K562 (cell line): ENCODE measurements around the gene CSH1. TPM values are rescaled to one million over a fixed set of nuclear protein-coding genes. Genes with fewer than 3 reads are reported as not detected.

ENCODE experiments used
- ADNP ChIP-seq: fragments of 200-800 bp; sonication (Bioruptor generic); IDR thresholded peaks from 2 replicates; pipeline ENCODE4 v1.6.1; 2016; ENCODE audit warnings: missing genetic modification characterization, missing compliant biosample characterization
- ARNT ChIP-seq, 2 experiments: fragments of 450-650 bp; IDR thresholded peaks; 2 replicates each; pipeline ENCODE4 v1.6.1; 2016; ENCODE audit warnings: mild to moderate bottlenecking in 1 of 2
- DNMT1 ChIP-seq: fragments of 450-650 bp; IDR thresholded peaks from 2 replicates; pipeline ENCODE4 v1.6.1; 2016; ENCODE audit warnings: antibody characterized with exemption, mild to moderate bottlenecking
- GTF2F1 ChIP-seq: IDR thresholded peaks from 2 replicates; pipeline ENCODE4 v1.6.1; 2011; ENCODE audit warnings: low read depth, low read length, improper control_type of control experiment
- HDAC1 ChIP-seq, 2 experiments: fragments of 450-650 bp; IDR thresholded peaks; 2 replicates each; pipeline ENCODE4 v1.6.1; 2016 to 2017; ENCODE audit warnings: inconsistent platforms in 1 of 2, mild to moderate bottlenecking in 1 of 2, moderate library complexity in 1 of 2
- KLF13 ChIP-seq: fragments of 450-650 bp; IDR thresholded peaks from 2 replicates; pipeline ENCODE4 v1.6.1; 2016; ENCODE audit warnings: missing genetic modification characterization, low read depth, mild to moderate bottlenecking, missing compliant biosample characterization, moderate library complexity, borderline replicate concordance
- MEIS2 ChIP-seq: fragments of 450-650 bp; IDR thresholded peaks from 2 replicates; pipeline ENCODE4 v1.6.1; 2014; ENCODE audit warnings: mild to moderate bottlenecking; ENCODE audit not compliant: partially characterized antibody
- PTTG1 ChIP-seq: fragments of 450-650 bp; IDR thresholded peaks from 2 replicates; pipeline ENCODE4 v1.6.1; 2016; ENCODE audit warnings: low read depth, mild to moderate bottlenecking, missing genetic modification characterization, missing compliant biosample characterization
- RCOR1 ChIP-seq, 2 experiments: IDR thresholded peaks; 2 replicates each; pipeline ENCODE4 v1.6.1; 2012; ENCODE audit warnings: low read depth in 2 of 2, low read length in 2 of 2, borderline replicate concordance in 1 of 2, improper control_type of control experiment in 1 of 2
- RFX5 ChIP-seq: IDR thresholded peaks from 2 replicates; pipeline ENCODE4 v1.6.1; 2011; ENCODE audit warnings: low read depth, mild to moderate bottlenecking, improper control_type of control experiment, low read length
- SMARCA4 ChIP-seq: fragments of 450-650 bp; IDR thresholded peaks from 2 replicates; pipeline ENCODE4 v1.6.1; 2016
- TCF3 ChIP-seq: sonication (generic); formaldehyde crosslinking; IDR thresholded peaks from 2 replicates; pipeline ENCODE4 v1.4.0; 2020; ENCODE audit warnings: mild to moderate bottlenecking, missing genetic modification reagents
- YBX1 ChIP-seq: fragments of 450-650 bp; IDR thresholded peaks from 2 replicates; pipeline ENCODE4 v1.7.1; 2016; ENCODE audit warnings: mild to moderate bottlenecking
- ZNF212 ChIP-seq: fragments of 450-650 bp; formaldehyde crosslinking; IDR thresholded peaks from 2 replicates; pipeline ENCODE4 v1.4.0; 2020; ENCODE audit warnings: mild to moderate bottlenecking
- ZNF436 ChIP-seq: fragments of 250-450, 450-650 bp; sonication (Bioruptor Pico); formaldehyde crosslinking; IDR thresholded peaks from 2 replicates; pipeline ENCODE4 v1.7.0; 2020; ENCODE audit warnings: mild to moderate bottlenecking
- ZNF589 ChIP-seq: fragments of 200-800 bp; sonication (Bioruptor generic); IDR thresholded peaks from 2 replicates; pipeline ENCODE4 v1.6.1; 2016; ENCODE audit warnings: low read depth, missing genetic modification characterization, missing compliant biosample characterization
- ZNF707 ChIP-seq: fragments of 250-450 bp; sonication (Bioruptor Pico); conservative IDR thresholded peaks from 2 replicates; pipeline ENCODE4 v1.8.0; 2022; ENCODE audit warnings: inconsistent platforms, mild to moderate bottlenecking, moderate library complexity
- ZNF764 ChIP-seq: fragments of 250-450 bp; sonication (Bioruptor Pico); IDR thresholded peaks from 2 replicates; pipeline ENCODE4 v1.4.0; 2020; ENCODE audit warnings: low read depth, mild to moderate bottlenecking, moderate library complexity
- polyA plus RNA-seq, 8 experiments: library from polyadenylated mRNA; depleted of rRNA in 4 of 8; stranded (reverse) in 5 of 8; unstranded in 3 of 8; fragments of >200 nt; fragmentation: Nextera tagmentation in 2 of 8; fragmentation: Illumina TruSeq in 1 of 8; extraction: Ambion mirVana in 2 of 8; extraction: Trizol in 1 of 8; gene quantifications; 2 replicates each; pipeline versions ENCODE4 v1.2.1 to v1.2.3, GENCODE V29; 2011 to 2014; ENCODE audit warnings: inconsistent platforms in 1 of 8, missing spikeins in 1 of 8
- total RNA-seq, 7 experiments: library from RNA; depleted of rRNA in 6 of 7; stranded (reverse); fragments of >200 nt in 6 of 7; fragmentation: Illumina TruSeq in 2 of 7; extraction: Trizol in 2 of 7; gene quantifications; 2 replicates each; pipeline versions ENCODE4 v1.2.1 to v1.2.3, GENCODE V29; 2011 to 2021; ENCODE audit warnings: low replicate concordance in 1 of 7
- TF ChIP-seq, protein P1 (sequence below): fragments of 450-650 bp; IDR thresholded peaks from 2 replicates; pipeline ENCODE4 v1.6.1; 2016
- TF ChIP-seq, protein P2 (sequence below): fragments of 250-450 bp; sonication (Bioruptor Pico); IDR thresholded peaks from 2 replicates; pipeline ENCODE4 v1.5.0; 2021; ENCODE audit warnings: mild to moderate bottlenecking, borderline replicate concordance
- TF ChIP-seq, protein P3 (sequence below): IDR thresholded peaks from 3 replicates; pipeline ENCODE4 v1.6.1; 2011; ENCODE audit warnings: borderline replicate concordance, mild to moderate bottlenecking, moderate library complexity; ENCODE audit not compliant: insufficient read length; ENCODE audit errors: extremely low read depth

Gene CSH1
- total and polyA plus RNA-seq, 9 of the 15 experiments (the other 6 are each of a cell fraction or from before 2014, with no cell fraction given), result not detected

DNA sequence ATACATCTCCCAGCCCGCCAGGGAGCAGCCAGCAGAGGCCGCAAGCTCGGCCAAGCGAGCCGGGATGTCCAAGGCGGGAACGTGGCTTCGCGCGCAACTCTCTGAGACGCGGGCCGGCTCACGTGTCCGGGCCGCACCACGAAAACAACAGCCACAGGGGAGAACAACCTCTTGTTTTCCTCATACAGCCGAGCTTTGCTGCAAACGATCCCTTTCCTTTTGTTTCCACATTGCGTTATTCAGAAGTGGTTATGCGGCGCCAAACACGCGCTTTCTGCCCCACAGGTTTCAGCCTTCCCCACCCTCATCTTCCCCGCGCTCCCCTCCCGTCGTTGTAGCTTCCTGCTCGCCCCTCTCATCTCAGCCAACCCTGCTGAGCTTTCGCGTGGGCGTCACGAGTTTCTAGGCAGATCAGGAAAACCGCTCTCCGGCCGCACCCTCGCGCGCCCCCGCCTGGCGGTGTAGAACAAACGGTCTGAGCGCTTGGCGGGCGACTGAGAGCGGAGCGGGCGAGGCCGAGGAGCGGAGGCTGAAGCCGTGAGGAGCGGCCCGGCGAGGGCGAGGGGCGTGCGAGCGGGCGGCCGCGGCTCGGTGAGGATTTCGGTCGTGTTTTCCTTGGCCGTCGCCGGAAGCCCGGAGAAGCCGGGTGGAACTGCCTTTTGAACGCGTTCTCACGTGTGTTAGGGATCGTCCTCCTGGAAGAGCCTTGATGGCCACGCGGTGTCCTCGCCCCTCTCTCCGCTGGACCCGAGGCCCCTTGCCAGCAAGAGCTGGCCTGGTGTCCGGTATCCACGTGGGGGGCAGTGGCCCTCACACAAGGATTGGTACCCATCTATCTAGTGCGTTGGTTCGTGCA is 47.3 kb downstream of the CSH1 start (continued):
- TF ChIP-seq SMARCA4, result no peak
- TF ChIP-seq ZNF212, result no peak
- peak in 1 of 2 experiments; percentile 56; a peak in 1 of 4 replicates for TF ChIP-seq RCOR1 (IDR thresholded peaks at IDR 0.05; ENCODE audit: borderline replicate concordance in 1 of 2, low read depth in 2 of 2, low read length in 2 of 2)
- peak; percentile 20; the same call in 1 of the 2 replicates for TF ChIP-seq TCF3 (CRISPR knock-in tag)
- TF ChIP-seq RFX5, result peak; percentile 97
- TF ChIP-seq ZNF436 (CRISPR knock-in tag), result no peak
- no peak for TF ChIP-seq PTTG1 (tag)
- TF ChIP-seq ZNF589, result peak; percentile 91
- no peak; the same call in 1 of the 2 replicates for TF ChIP-seq ZNF764
- TF ChIP-seq, protein P1, sequence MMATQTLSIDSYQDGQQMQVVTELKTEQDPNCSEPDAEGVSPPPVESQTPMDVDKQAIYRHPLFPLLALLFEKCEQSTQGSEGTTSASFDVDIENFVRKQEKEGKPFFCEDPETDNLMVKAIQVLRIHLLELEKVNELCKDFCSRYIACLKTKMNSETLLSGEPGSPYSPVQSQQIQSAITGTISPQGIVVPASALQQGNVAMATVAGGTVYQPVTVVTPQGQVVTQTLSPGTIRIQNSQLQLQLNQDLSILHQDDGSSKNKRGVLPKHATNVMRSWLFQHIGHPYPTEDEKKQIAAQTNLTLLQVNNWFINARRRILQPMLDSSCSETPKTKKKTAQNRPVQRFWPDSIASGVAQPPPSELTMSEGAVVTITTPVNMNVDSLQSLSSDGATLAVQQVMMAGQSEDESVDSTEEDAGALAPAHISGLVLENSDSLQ, result no peak
- TF ChIP-seq, protein P2, sequence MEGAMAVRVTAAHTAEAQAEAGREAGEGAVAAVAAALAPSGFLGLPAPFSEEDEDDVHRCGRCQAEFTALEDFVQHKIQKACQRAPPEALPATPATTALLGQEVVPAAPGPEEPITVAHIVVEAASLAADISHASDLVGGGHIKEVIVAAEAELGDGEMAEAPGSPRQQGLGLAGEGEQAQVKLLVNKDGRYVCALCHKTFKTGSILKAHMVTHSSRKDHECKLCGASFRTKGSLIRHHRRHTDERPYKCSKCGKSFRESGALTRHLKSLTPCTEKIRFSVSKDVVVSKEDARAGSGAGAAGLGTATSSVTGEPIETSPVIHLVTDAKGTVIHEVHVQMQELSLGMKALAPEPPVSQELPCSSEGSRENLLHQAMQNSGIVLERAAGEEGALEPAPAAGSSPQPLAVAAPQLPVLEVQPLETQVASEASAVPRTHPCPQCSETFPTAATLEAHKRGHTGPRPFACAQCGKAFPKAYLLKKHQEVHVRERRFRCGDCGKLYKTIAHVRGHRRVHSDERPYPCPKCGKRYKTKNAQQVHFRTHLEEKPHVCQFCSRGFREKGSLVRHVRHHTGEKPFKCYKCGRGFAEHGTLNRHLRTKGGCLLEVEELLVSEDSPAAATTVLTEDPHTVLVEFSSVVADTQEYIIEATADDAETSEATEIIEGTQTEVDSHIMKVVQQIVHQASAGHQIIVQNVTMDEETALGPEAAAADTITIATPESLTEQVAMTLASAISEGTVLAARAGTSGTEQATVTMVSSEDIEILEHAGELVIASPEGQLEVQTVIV (CRISPR knock-in tag), result no peak
- no peak for TF ChIP-seq ADNP
- TF ChIP-seq HDAC1 (IDR thresholded peaks at IDR 0.05), result no peak
- TF ChIP-seq KLF13 (tag), result peak; percentile 68; the same call in 1 of the 2 replicates
- peak; percentile 94 for TF ChIP-seq GTF2F1
- TF ChIP-seq ZNF707, result 0 out of 2 replicates have a peak, but pooled peaks have one; percentile 58
- peak; percentile 77 to 84; a peak in 2 of 4 replicates for TF ChIP-seq ARNT (IDR thresholded peaks at IDR 0.05)
- no peak for TF ChIP-seq YBX1
- no peak for TF ChIP-seq MEIS2
- TF ChIP-seq DNMT1, result no peak
- TF ChIP-seq, protein P3, sequence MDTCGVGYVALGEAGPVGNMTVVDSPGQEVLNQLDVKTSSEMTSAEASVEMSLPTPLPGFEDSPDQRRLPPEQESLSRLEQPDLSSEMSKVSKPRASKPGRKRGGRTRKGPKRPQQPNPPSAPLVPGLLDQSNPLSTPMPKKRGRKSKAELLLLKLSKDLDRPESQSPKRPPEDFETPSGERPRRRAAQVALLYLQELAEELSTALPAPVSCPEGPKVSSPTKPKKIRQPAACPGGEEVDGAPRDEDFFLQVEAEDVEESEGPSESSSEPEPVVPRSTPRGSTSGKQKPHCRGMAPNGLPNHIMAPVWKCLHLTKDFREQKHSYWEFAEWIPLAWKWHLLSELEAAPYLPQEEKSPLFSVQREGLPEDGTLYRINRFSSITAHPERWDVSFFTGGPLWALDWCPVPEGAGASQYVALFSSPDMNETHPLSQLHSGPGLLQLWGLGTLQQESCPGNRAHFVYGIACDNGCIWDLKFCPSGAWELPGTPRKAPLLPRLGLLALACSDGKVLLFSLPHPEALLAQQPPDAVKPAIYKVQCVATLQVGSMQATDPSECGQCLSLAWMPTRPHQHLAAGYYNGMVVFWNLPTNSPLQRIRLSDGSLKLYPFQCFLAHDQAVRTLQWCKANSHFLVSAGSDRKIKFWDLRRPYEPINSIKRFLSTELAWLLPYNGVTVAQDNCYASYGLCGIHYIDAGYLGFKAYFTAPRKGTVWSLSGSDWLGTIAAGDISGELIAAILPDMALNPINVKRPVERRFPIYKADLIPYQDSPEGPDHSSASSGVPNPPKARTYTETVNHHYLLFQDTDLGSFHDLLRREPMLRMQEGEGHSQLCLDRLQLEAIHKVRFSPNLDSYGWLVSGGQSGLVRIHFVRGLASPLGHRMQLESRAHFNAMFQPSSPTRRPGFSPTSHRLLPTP, result no peak
